ENCODE data around the gene TK1.

DNA sequence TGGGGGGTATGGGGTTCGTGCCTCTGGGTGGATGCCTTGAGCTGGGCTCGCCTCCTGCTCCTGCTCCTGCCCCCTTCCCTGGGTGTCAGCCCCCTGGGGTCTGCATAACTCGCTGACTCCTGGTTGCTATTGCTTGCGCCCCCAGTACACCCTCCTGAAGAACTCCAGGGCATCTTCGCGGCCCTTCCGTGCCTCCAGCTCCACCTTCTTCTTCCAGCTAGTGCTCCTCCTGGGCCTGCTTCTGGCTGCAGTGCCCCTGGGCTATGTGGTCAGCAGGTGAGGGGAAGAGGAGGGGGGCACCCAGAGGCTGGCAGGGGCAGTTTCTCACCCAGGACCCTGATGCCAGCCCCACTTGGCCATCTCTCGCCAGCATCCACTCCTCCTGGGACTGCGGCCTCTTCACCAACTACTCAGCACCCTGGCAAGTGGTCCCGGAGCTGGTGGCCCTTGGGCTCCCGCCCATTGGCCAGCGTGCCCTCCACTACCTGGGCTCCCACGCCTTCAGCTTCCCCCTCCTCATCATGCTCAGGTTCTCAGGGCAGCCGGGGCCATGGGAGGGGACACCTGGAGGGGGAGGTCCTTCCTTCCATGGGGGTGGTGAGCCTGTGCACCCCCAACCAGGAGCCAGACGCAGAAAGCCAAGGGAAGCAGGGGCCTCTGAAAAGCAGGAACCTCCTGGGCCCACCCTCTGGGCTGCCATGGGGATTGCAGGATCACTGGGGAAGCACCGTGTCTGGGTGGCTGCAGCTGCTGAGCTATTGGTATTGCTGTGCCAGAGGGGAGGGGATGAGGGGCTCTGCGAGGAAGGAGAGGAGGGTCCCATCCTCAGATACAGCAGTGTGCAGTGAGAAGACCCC, 48.4 kb downstream of the TK1 start:
- no peak for TF ChIP-seq POLR2A (IDR thresholded peaks at IDR 0.05; ENCODE audit: low read depth, low read length)
- no peak for TF ChIP-seq POLR2AphosphoS5 (IDR thresholded peaks at IDR 0.05; ENCODE audit: low read depth, low read length)
- TF ChIP-seq TAF1 (IDR thresholded peaks at IDR 0.05; ENCODE audit: borderline replicate concordance, low read depth, low read length), result no peak
